Activated CD4-positive, alpha-beta memory T cell treated with anti-CD3 and anti-CD28 coated beads for 36 hours (primary cell): ENCODE results near the gene POU2F1. TPM values are rescaled to one million over a fixed set of nuclear protein-coding genes. Genes with fewer than 3 reads are reported as not detected.
A peak's percentile ranks its signal among the peaks of the same experiment; 100 is the strongest.
"Not testable (repeated sequence)": the region's sequence is repeated elsewhere in the genome, so short reads cannot be mapped to it uniquely, and the experiment has no call there.

Source experiments
- CTCF ChIA-PET: fragments of 350-600 bp; sonication (Branson Sonifier 250); formaldehyde crosslinking; loops from one replicate; lab custom pipeline; 2021; ENCODE audit warnings: antibody characterized with exemption, inconsistent platforms; lab: Charles Lee
- POLR2A ChIA-PET: fragments of 350-600 bp; sonication (Branson Sonifier 250); formaldehyde crosslinking; loops from one replicate; lab custom pipeline; 2021; ENCODE audit warnings: antibody characterized with exemption; lab: Charles Lee
- DNase-seq: peaks from one replicate; pipeline ENCODE4 v3.0.0-alpha.2; 2020
- H3K27ac Mint-ChIP-seq: one replicate; pipeline ENCODE4 v1.8.0; 2021; ENCODE audit warnings: mixed read lengths
- H3K27me3 Mint-ChIP-seq: one replicate; pipeline ENCODE4 v1.8.0; 2021; ENCODE audit warnings: mixed read lengths
- H3K36me3 Mint-ChIP-seq: one replicate; pipeline ENCODE4 v1.8.0; 2021; ENCODE audit warnings: mixed read lengths
- H3K4me1 Mint-ChIP-seq: one replicate; pipeline ENCODE4 v1.8.0; 2021; ENCODE audit warnings: low read depth, mixed read lengths
- H3K4me3 Mint-ChIP-seq: one replicate; pipeline ENCODE4 v1.8.0; 2021; ENCODE audit warnings: mild to moderate bottlenecking, mixed read lengths
- H3K9me3 Mint-ChIP-seq: one replicate; pipeline ENCODE4 v1.8.0; 2021; ENCODE audit warnings: mixed read lengths
- intact Hi-C: fragments of 100-400 bp; cut with micrococcal nuclease; formaldehyde crosslinking; loops from one replicate; pipeline ENCODE4 v1.15.1; 2023
- total RNA-seq, 2 experiments: library from RNA; stranded (reverse); gene quantifications; one replicate each; pipeline ENCODE4 v1.2.3, GENCODE V29; 2021

Gene POU2F1
- total RNA-seq, 2 experiments from 2014 or later, result 17.7 to 20.1 TPM

DNA sequence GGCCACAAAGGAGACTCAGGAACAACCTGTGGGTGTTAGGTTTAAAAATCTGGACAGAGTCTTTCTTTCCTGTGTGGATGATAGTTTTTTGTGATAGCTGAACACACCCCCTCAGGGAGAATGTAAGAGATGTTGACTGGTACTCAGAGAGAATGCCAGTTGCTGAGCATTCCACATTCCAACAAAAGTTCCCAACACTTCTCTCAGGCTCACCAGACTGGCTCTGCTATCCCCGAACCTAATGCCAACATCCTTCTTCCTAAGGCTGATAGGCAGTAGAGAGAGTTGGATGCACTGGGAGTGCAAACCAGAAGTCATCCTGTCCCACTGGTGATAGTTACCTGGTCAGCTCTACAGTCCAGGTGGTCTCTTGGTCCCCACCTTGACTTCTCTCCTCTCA lies 28.7 kb upstream of the POU2F1 start:
- H3K27me3 Mint-ChIP-seq, result peaks cover 23% of the 10 kb centered on the region
- no peak for DNase-seq

DNA sequence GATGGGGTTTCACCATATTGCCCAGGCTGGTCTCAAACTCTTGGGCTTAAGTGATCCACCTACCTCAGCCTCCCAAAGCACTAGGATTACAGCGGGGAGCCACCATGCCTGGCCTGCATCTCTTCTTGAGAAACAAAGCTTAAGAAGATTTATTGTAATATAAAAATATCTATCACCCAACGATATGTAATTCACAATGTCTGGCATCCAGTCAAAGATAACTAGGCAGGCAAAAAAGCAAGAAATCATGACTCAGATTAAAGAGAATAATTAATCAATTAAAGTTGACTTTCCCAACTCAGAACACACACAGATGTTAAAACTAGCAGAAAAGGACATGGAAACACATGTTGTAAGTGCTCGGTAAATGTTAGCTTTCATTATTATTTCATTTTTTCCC lies 26.5 kb upstream of the POU2F1 start:
- intact Hi-C loops, result no loop called here
- ChIA-PET CTCF (interaction anchor here (0.7 kb wide), 1 partner anchor 26 kb away, joined by 3 read pairs; no protein-coding TSS in a partner anchor), POLR2A (no interaction called here)
- H3K9me3 Mint-ChIP-seq, result no peaks in the 10 kb centered on the region
- peaks cover 17% of the 10 kb centered on the region for H3K27me3 Mint-ChIP-seq
- no peak overlapping the region for H3K27ac Mint-ChIP-seq
- H3K36me3 Mint-ChIP-seq, result no peaks in the 10 kb centered on the region
- peaks cover 13% of the 10 kb centered on the region for H3K4me1 Mint-ChIP-seq
- no peak overlapping the region for H3K4me3 Mint-ChIP-seq
- DNase-seq, result no peak

More for the DNA sequence above, 28.7 kb upstream of the POU2F1 start:
- ChIA-PET CTCF (no interaction called here), POLR2A (no interaction called here)
- no peak overlapping the region for H3K27ac Mint-ChIP-seq
- no peaks in the 10 kb centered on the region for H3K9me3 Mint-ChIP-seq
- intact Hi-C loops, result no loop called here
- no peak overlapping the region for H3K4me3 Mint-ChIP-seq
- H3K36me3 Mint-ChIP-seq, result no peaks in the 10 kb centered on the region
- H3K4me1 Mint-ChIP-seq, result peaks cover 5% of the 10 kb centered on the region

- peaks cover 8% of the 10 kb centered on the region for H3K27me3 Mint-ChIP-seq
- intact Hi-C loops, result no loop called here
- no peaks in the 10 kb centered on the region for H3K9me3 Mint-ChIP-seq
- H3K4me3 Mint-ChIP-seq, result no peak overlapping the region
- peaks cover 19% of the 10 kb centered on the region for H3K4me1 Mint-ChIP-seq
- no peaks in the 10 kb centered on the region for H3K36me3 Mint-ChIP-seq
- no peak overlapping the region for H3K27ac Mint-ChIP-seq
- CTCF ChIA-PET, result no interaction called here
- no peak for DNase-seq
- POLR2A ChIA-PET, result interaction anchor here (0.5 kb wide), 1 partner anchor 136 kb away, joined by 3 read pairs; no protein-coding TSS in a partner anchor
Measured at GRCh38 chr1:167196166-167196565, 24.5 kb upstream of the POU2F1 start.

DNA sequence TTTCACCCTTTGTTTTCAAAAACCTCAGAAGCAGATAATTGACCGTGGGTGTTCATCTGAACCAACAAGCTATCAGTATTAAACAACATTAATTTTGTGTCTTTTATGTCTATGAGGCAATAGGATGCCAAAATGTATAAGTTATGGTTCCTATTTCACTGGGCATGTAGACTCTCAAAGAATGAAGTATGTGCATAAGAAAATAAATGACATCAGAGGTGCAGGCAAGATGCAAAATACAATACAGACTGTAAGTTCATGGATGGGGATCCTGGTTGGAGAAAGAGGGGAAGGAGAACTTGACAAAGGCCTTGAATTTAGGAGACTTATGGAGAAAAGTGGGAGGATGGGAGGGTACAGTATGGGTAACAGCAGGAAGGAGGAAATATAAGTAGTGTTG lies 23.4 kb upstream of the POU2F1 start:
- peaks cover 22% of the 10 kb centered on the region for H3K4me1 Mint-ChIP-seq
- H3K27ac Mint-ChIP-seq, result no peak overlapping the region
- no peak for DNase-seq
- intact Hi-C loops, result no loop called here
- peaks cover 6% of the 10 kb centered on the region for H3K27me3 Mint-ChIP-seq
- ChIA-PET POLR2A (interaction anchor here (3.1 kb wide), 1 partner anchor 23 kb away, joined by 8 read pairs; the partner anchor contains the start of gene POU2F1), CTCF (interaction anchor here (0.9 kb wide), 1 partner anchor 23 kb away, joined by 3 read pairs; the partner anchor contains the start of gene POU2F1)
- no peak overlapping the region for H3K4me3 Mint-ChIP-seq
- H3K9me3 Mint-ChIP-seq, result no peaks in the 10 kb centered on the region
- H3K36me3 Mint-ChIP-seq, result no peaks in the 10 kb centered on the region

- H3K4me3 Mint-ChIP-seq, result no peak overlapping the region
- H3K9me3 Mint-ChIP-seq, result no peaks in the 10 kb centered on the region
- intact Hi-C loops, result no loop called here
- ChIA-PET POLR2A (interaction anchor here (3.1 kb wide), 1 partner anchor 22 kb away, joined by 8 read pairs; the partner anchor contains the start of gene POU2F1), CTCF (interaction anchor here (0.9 kb wide), 1 partner anchor 23 kb away, joined by 3 read pairs; the partner anchor contains the start of gene POU2F1)
- H3K4me1 Mint-ChIP-seq, result peaks cover 23% of the 10 kb centered on the region
- H3K27me3 Mint-ChIP-seq, result peaks cover 4% of the 10 kb centered on the region
- H3K36me3 Mint-ChIP-seq, result no peaks in the 10 kb centered on the region
- no peak for DNase-seq
- H3K27ac Mint-ChIP-seq, result no peak overlapping the region
Measured at GRCh38 chr1:167197692-167198091, 23.0 kb upstream of the POU2F1 start.

- DNase-seq, result no peak
- H3K9me3 Mint-ChIP-seq, result no peaks in the 10 kb centered on the region
- peaks cover 23% of the 10 kb centered on the region for H3K4me1 Mint-ChIP-seq
- H3K36me3 Mint-ChIP-seq, result no peaks in the 10 kb centered on the region
- H3K27ac Mint-ChIP-seq, result no peak overlapping the region
- ChIA-PET CTCF (interaction anchor here (1.4 kb wide), 1 partner anchor 22 kb away, joined by 4 read pairs; the partner anchor contains the start of gene POU2F1), POLR2A (interaction anchor here (3.1 kb wide), 1 partner anchor 21 kb away, joined by 8 read pairs; the partner anchor contains the start of gene POU2F1)
- no peaks in the 10 kb centered on the region for H3K27me3 Mint-ChIP-seq
- intact Hi-C loops, result no loop called here
- no peak overlapping the region for H3K4me3 Mint-ChIP-seq
Measured at GRCh38 chr1:167198518-167199133, 22.1 kb upstream of the POU2F1 start.

- Mint-ChIP-seq H3K4me1 (peaks cover 23% of the 10 kb centered on the region), H3K27ac (no peak overlapping the region), H3K4me3 (no peak overlapping the region), H3K27me3 (no peaks in the 10 kb centered on the region), H3K36me3 (peaks cover under 1% of the 10 kb centered on the region), H3K9me3 (peaks cover under 1% of the 10 kb centered on the region)
- ChIA-PET CTCF (interaction anchor here (1.0 to 1.4 kb wide), 2 partner anchors 21 to 132 kb away, joined by 3 to 4 read pairs; partner anchors contain the start of gene POU2F1), POLR2A (interaction anchor here (3.1 kb wide), 1 partner anchor 20 kb away, joined by 8 read pairs; the partner anchor contains the start of gene POU2F1)
- intact Hi-C loops, result loop anchor here (1.0 kb wide), 1 partner anchor 9 kb away; no protein-coding TSS in a partner anchor
- DNase-seq, result no peak
Measured at GRCh38 chr1:167199656-167200055, 21.0 kb upstream of the POU2F1 start.

GRCh38 chr1:167200272-167200671 lies 20.4 kb upstream of the POU2F1 start:
- Mint-ChIP-seq H3K4me1 (peaks cover 24% of the 10 kb centered on the region), H3K9me3 (peaks cover 4% of the 10 kb centered on the region), H3K4me3 (no peak overlapping the region), H3K36me3 (peaks cover 4% of the 10 kb centered on the region), H3K27me3 (no peaks in the 10 kb centered on the region), H3K27ac (no peak overlapping the region)
- POLR2A ChIA-PET, result no interaction called here
- intact Hi-C loops, result loop anchor here (1.0 kb wide), 1 partner anchor 8 kb away; no protein-coding TSS in a partner anchor
- CTCF ChIA-PET, result no interaction called here
- DNase-seq, result no peak

DNA sequence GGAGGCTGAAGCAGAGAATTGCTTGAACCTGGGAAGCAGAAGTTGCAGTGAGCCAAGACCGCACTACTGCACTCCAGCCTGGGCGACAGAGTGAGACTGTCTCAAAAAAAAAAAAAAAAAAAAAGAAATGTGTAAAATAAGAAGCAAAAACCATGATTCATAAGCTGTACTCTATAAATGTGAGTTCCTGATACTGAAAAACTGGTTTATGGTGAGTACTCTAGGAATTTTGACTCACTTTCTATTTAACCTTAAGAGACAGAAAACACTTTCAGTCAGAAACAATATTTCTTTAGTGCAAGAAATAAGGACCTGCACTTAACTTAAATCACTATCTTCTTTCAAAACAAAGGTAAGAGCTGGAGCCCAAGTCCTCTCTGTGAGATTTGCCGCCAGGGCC lies 19.9 kb upstream of the POU2F1 start:
- POLR2A ChIA-PET, result no interaction called here
- H3K27ac Mint-ChIP-seq, result peak overlapping the region; percentile 77
- H3K9me3 Mint-ChIP-seq, result peaks cover 8% of the 10 kb centered on the region
- peaks cover 28% of the 10 kb centered on the region for H3K4me1 Mint-ChIP-seq
- peaks cover 2% of the 10 kb centered on the region for H3K27me3 Mint-ChIP-seq
- intact Hi-C loops, result loop anchor here (1.0 kb wide), 1 partner anchor 8 kb away; no protein-coding TSS in a partner anchor
- no peak overlapping the region for H3K4me3 Mint-ChIP-seq
- CTCF ChIA-PET, result interaction anchor here (1.4 kb wide), 1 partner anchor 20 kb away, joined by 5 read pairs; the partner anchor contains the start of gene POU2F1
- peaks cover 7% of the 10 kb centered on the region for H3K36me3 Mint-ChIP-seq
- peak; percentile 31 for DNase-seq

- ChIA-PET POLR2A (interaction anchor here (0.7 kb wide), 1 partner anchor 110 kb away, joined by 3 read pairs; no protein-coding TSS in a partner anchor), CTCF (interaction anchor here (1.4 kb wide), 1 partner anchor 18 kb away, joined by 5 read pairs; the partner anchor contains the start of gene POU2F1)
- H3K36me3 Mint-ChIP-seq, result peaks cover 7% of the 10 kb centered on the region
- H3K4me1 Mint-ChIP-seq, result peaks cover 32% of the 10 kb centered on the region
- peaks cover 8% of the 10 kb centered on the region for H3K9me3 Mint-ChIP-seq
- no peak overlapping the region for H3K27ac Mint-ChIP-seq
- H3K4me3 Mint-ChIP-seq, result no peak overlapping the region
- DNase-seq, result no peak
- intact Hi-C loops, result no loop called here
- peaks cover 2% of the 10 kb centered on the region for H3K27me3 Mint-ChIP-seq
Measured at GRCh38 chr1:167202049-167202448, 18.6 kb upstream of the POU2F1 start.

GRCh38 chr1:167205306-167206050 lies 15.2 kb upstream of the POU2F1 start:
- ChIA-PET POLR2A (interaction anchor here (1.3 kb wide), 1 partner anchor 14 kb away, joined by 3 read pairs; no protein-coding TSS in a partner anchor), CTCF (interaction anchor here (1.1 to 1.5 kb wide), 3 partner anchors 13 to 146 kb away, joined by 3 read pairs; partner anchors contain the start of gene POU2F1)
- intact Hi-C loops, result loop anchor here (5.0 kb wide), 2 partner anchors 118 to 138 kb away; no protein-coding TSS in a partner anchor
- not testable (repeated sequence) for H3K4me3 Mint-ChIP-seq, DNase-seq, H3K27me3 Mint-ChIP-seq
- Mint-ChIP-seq H3K9me3 (peaks cover 30% of the 10 kb centered on the region), H3K4me1 (peaks cover 39% of the 10 kb centered on the region), H3K36me3 (peaks cover 27% of the 10 kb centered on the region), H3K27ac (peak overlapping the region; percentile 6)
